Endodermal cell (in vitro differentiated cells): ENCODE data around the gene RAB18. TPM values are rescaled to one million over a fixed set of nuclear protein-coding genes. Genes with fewer than 3 reads are reported as not detected.

Experiments
- DNase-seq: peaks from one replicate; pipeline ENCODE4 v3.0.0-alpha.2; 2017
- H3K27ac ChIP-seq: 2 replicates; pipeline ENCODE4 v1.5.1; 2013; ENCODE audit warnings: mild to moderate bottlenecking, low read depth, low read length, moderate library complexity
- H3K27me3 ChIP-seq: 2 replicates; pipeline ENCODE4 v1.6.1; 2013; ENCODE audit warnings: mild to moderate bottlenecking, low read length, moderate library complexity; ENCODE audit not compliant: insufficient read depth, control insufficient read depth, poor library complexity, severe bottlenecking
- H3K36me3 ChIP-seq: 2 replicates; pipeline ENCODE4 v1.7.0; 2013; ENCODE audit warnings: mild to moderate bottlenecking, low read length, moderate library complexity; ENCODE audit not compliant: control insufficient read depth, insufficient read depth
- H3K4me1 ChIP-seq: one replicate; pipeline ENCODE4 v1.7.0; 2013; ENCODE audit warnings: low read length; ENCODE audit not compliant: control insufficient read depth, insufficient read depth
- H3K4me3 ChIP-seq: 2 replicates; pipeline ENCODE4 v1.5.1; 2013; ENCODE audit warnings: mild to moderate bottlenecking, low read length, moderate library complexity
- H3K9ac ChIP-seq: 2 replicates; pipeline ENCODE4 v1.6.1; 2013; ENCODE audit warnings: mild to moderate bottlenecking, low read length, moderate library complexity; ENCODE audit not compliant: poor library complexity, severe bottlenecking; ENCODE audit errors: extremely low read depth
- H3K9me3 ChIP-seq: 2 replicates; pipeline ENCODE4 v1.6.1; 2013; ENCODE audit warnings: mild to moderate bottlenecking, low read length, moderate library complexity; ENCODE audit not compliant: control insufficient read depth
- H3K27ac Mint-ChIP-seq: 2 replicates; pipeline ENCODE4 v1.8.0; 2020; ENCODE audit warnings: mixed read lengths
- H3K27me3 Mint-ChIP-seq: 2 replicates; pipeline ENCODE4 v1.8.0; 2021; ENCODE audit warnings: mild to moderate bottlenecking, mixed read lengths; ENCODE audit not compliant: insufficient read depth
- H3K36me3 Mint-ChIP-seq: 2 replicates; pipeline ENCODE4 v1.8.0; 2020; ENCODE audit warnings: low read depth, mixed read lengths
- H3K4me1 Mint-ChIP-seq: 2 replicates; pipeline ENCODE4 v1.8.0; 2020; ENCODE audit warnings: mixed read lengths
- H3K4me3 Mint-ChIP-seq: 2 replicates; pipeline ENCODE4 v1.8.0; 2020; ENCODE audit warnings: mild to moderate bottlenecking, moderate library complexity, mixed read lengths
- H3K9me3 Mint-ChIP-seq: 2 replicates; pipeline ENCODE4 v1.8.0; 2020; ENCODE audit warnings: mild to moderate bottlenecking, mixed read lengths
- WGBS, 2 experiments: methylation state at CpG; one replicate each; pipeline versions ENCODE4 v1.1.5 to v1.1.7; 2013; ENCODE audit warnings: missing lambda C conversion rate in 2 of 2, mixed read lengths in 1 of 2; ENCODE audit not compliant: insufficient coverage in 1 of 2, insufficient read length in 1 of 2; 5-methylcytosine and 5-hydroxymethylcytosine counted together
- total RNA-seq, 2 donors: library from RNA; stranded (reverse); fragmentation: NEBNext Ultra II Directional in 1 of 2; extraction: Animal tissue kit (Norgen Biotek cat#: 25700) in 1 of 2; gene quantifications; 2 replicates in 1 of 2; 3 replicates in 1 of 2; pipeline ENCODE4 v1.2.1, GENCODE V29; 2021
- TF ChIP-seq, protein P1 (sequence below): fragments of 200-600 bp; sonication (generic); conservative IDR thresholded peaks from 2 replicates; pipeline ENCODE4 v1.5.0; 2021; ENCODE audit warnings: antibody characterized with exemption, mild to moderate bottlenecking

The RAB18 gene
- total RNA-seq, 2 donors from 2014 or later: 122 to 150 TPM

GRCh38 chr10:27479016-27479415 is 25.1 kb upstream of the RAB18 start:
- no peak overlapping the region for H3K4me3 Mint-ChIP-seq
- Histone ChIP-seq H3K27ac (no peak overlapping the region), H3K9me3 (peaks cover 8% of the 10 kb centered on the region), H3K9ac (no peak overlapping the region), H3K36me3 (no peaks in the 10 kb centered on the region), H3K4me3 (no peak overlapping the region), H3K4me1 (no peaks in the 10 kb centered on the region), H3K27me3 (no peaks in the 10 kb centered on the region)
- H3K9me3 Mint-ChIP-seq: peaks cover 5% of the 10 kb centered on the region
- TF ChIP-seq, protein P1, sequence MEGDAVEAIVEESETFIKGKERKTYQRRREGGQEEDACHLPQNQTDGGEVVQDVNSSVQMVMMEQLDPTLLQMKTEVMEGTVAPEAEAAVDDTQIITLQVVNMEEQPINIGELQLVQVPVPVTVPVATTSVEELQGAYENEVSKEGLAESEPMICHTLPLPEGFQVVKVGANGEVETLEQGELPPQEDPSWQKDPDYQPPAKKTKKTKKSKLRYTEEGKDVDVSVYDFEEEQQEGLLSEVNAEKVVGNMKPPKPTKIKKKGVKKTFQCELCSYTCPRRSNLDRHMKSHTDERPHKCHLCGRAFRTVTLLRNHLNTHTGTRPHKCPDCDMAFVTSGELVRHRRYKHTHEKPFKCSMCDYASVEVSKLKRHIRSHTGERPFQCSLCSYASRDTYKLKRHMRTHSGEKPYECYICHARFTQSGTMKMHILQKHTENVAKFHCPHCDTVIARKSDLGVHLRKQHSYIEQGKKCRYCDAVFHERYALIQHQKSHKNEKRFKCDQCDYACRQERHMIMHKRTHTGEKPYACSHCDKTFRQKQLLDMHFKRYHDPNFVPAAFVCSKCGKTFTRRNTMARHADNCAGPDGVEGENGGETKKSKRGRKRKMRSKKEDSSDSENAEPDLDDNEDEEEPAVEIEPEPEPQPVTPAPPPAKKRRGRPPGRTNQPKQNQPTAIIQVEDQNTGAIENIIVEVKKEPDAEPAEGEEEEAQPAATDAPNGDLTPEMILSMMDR: no peak
- H3K36me3 Mint-ChIP-seq: no peaks in the 10 kb centered on the region
- H3K27ac Mint-ChIP-seq: no peak overlapping the region
- no peaks in the 10 kb centered on the region for H3K4me1 Mint-ChIP-seq
- 66% methylated on average over 2 of the region's 2 CpGs; no CpG with 5 or more reads in 1 of the 2 experiments for WGBS, 2 experiments
- DNase-seq: no peak
- no peaks in the 10 kb centered on the region for H3K27me3 Mint-ChIP-seq

GRCh38 chr10:27481486-27481885 is 22.6 kb upstream of the RAB18 start:
- H3K27ac Mint-ChIP-seq: no peak overlapping the region
- no peak overlapping the region for H3K4me3 Mint-ChIP-seq
- Histone ChIP-seq H3K36me3 (no peaks in the 10 kb centered on the region), H3K4me3 (no peak overlapping the region), H3K9ac (no peak overlapping the region), H3K9me3 (peaks cover 8% of the 10 kb centered on the region), H3K4me1 (no peaks in the 10 kb centered on the region), H3K27ac (no peak overlapping the region), H3K27me3 (no peaks in the 10 kb centered on the region)
- WGBS, 2 experiments: 83 to 100% methylated on average over 1 of the region's 1 CpG
- no peaks in the 10 kb centered on the region for H3K36me3 Mint-ChIP-seq
- TF ChIP-seq, protein P1: no peak
- H3K4me1 Mint-ChIP-seq: no peaks in the 10 kb centered on the region
- no peak for DNase-seq
- no peaks in the 10 kb centered on the region for H3K27me3 Mint-ChIP-seq
- peaks cover 5% of the 10 kb centered on the region for H3K9me3 Mint-ChIP-seq

DNA sequence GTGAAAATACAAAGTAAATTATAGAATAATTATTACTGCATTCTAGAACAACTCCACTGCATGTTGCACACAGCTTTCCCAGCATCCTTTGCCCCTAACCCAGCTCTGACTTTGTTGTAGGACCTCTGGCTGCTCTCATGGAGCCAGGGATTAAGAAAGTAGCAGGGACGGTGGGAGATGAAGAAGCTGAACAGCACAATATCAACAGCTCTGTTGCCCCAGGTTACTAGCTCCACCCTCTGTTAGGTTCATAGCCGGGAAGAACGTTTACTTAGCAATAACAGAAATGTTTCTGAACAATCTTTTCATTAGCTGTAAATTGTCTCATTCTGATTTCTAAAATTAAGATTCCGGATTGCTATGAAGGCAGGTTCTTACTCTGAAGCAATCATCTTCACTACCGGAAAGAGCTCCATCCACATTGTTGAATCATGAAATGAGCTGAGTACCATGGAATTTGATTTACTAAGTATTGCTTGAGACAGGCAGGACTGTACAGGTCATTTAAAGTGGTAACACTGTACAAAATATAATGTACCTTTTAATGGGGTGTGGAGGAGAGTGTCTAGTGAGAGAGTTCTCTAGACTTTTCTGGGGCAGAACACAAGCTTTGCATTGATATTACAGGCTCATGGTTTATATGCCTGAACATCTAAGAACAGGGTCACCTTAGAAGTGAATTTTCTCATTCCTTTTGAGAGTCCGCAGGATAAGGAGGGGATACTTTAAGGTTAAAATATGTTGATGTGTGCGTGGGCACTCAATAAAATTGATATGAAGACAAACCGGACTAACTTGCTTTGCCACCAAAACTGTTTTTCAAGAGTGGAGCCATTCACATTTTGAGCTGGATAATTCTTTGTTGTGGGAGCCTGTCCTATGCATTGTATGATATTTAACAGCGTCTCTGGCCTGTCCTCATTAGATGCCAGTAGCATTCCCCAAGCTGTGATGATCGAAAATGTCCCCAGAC is 20.8 kb upstream of the RAB18 start:
- H3K27ac Mint-ChIP-seq: no peak overlapping the region
- H3K9me3 Mint-ChIP-seq: peaks cover 5% of the 10 kb centered on the region
- no peaks in the 10 kb centered on the region for H3K4me1 Mint-ChIP-seq
- no peaks in the 10 kb centered on the region for H3K27me3 Mint-ChIP-seq
- H3K27ac ChIP-seq: no peak overlapping the region
- peaks cover 8% of the 10 kb centered on the region for H3K9me3 ChIP-seq
- 73 to 81% methylated on average over 9 to 10 of the region's 10 CpGs for WGBS, 2 experiments
- H3K4me3 ChIP-seq: no peak overlapping the region
- H3K36me3 ChIP-seq: no peaks in the 10 kb centered on the region
- H3K27me3 ChIP-seq: no peaks in the 10 kb centered on the region
- no peak overlapping the region for H3K9ac ChIP-seq
- TF ChIP-seq, protein P1: no peak
- H3K36me3 Mint-ChIP-seq: no peaks in the 10 kb centered on the region
- DNase-seq: no peak
- H3K4me3 Mint-ChIP-seq: no peak overlapping the region
- H3K4me1 ChIP-seq: no peaks in the 10 kb centered on the region
